Hematopoietic multipotent progenitor cell treated with erythropoietin and hydrocortisone succinate and interleukin-3 and kit ligand, for 15 days (in vitro differentiated cells): Measurements from ENCODE around the gene NDEL1.

Experiments
- DNase-seq: peaks from one replicate; pipeline ENCODE4 v3.0.0-alpha.2; 2015; ENCODE audit warnings: low spot score

Gene NDEL1

GRCh38 chr17:8479431-8479947 is 43.8 kb downstream of the NDEL1 start:
- DNase-seq: no peak

GRCh38 chr17:8480011-8480976 is 44.6 kb downstream of the NDEL1 start:
- DNase-seq: no peak

DNA sequence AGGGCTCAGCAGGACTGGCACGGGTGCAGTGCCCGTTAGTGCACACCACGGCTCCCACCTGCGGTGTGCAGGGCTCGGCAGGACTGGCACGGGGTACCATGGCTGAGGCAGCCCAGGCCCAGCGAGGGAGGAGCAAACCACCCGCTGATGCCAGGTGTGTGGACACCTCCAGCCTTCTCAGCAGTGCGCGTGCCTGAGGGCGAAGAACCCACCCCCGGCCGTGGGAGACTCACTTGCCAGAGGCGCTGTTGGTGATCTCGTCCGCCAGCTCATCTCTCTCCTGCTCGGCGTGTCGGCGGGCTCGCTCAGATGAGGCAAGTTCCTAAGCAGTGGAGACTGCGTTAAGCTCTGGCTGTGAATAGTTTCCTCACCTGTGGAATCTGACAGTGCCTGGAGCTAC is 45.4 kb downstream of the NDEL1 start:
- DNase-seq: no peak

DNA sequence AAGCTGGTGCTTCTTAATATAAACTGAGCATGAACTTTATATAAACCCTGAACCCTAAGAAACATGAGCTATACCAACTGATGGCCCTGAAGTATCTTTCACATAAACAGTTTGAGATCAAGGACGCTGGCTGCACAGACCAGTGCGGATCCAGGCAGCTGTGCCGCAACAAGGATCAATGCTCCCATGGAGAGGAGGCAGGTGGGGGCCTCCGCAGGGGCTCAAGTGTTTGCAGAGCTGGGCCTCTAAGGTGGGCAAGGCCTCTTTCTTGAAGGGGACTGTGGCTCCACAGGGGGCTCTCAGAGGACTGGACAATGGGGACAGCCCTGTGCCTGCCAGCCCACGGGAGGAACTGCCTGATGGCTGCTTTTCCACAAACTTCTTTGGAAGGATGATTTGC is 46.0 kb downstream of the NDEL1 start:
- no peak for DNase-seq

GRCh38 chr17:8482546-8482945 is 46.9 kb downstream of the NDEL1 start:
- DNase-seq: no peak

DNA sequence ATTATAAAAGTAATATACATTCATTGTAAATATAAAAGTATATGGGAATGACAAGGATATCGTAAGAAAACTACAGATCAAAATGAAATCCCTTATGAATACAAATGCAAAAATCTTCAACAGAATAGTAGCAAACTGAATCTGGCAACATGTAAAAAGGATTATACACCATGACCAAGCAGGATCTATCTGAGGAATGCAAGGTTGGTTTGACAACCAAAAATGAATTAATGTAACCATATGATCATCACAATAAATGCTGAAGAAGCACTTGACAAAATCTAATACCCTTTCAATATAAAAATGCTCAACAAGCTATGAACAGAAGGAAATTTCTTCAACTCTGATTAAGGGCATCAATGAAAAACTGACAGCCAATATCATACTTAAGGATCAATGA is 48.8 kb downstream of the NDEL1 start:
- DNase-seq: no peak

DNA sequence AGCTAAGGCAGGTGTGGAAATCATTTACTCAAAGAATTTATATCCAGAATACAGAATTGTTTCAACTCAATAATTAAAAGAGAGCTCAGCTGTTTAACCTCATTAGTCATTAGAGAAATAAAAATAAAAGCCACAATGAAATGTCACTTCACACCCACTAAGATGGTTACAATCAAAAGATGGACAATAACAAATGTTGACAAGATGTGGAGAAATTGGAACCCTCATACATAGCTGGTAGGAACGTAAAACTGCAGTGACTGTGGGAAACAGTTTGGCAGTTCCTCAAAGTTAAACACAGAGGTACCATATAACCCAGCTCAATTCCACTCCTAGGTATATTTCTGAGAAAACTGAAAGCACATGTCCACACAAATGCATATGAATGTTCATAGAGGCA is 49.8 kb downstream of the NDEL1 start:
- no peak for DNase-seq

DNA sequence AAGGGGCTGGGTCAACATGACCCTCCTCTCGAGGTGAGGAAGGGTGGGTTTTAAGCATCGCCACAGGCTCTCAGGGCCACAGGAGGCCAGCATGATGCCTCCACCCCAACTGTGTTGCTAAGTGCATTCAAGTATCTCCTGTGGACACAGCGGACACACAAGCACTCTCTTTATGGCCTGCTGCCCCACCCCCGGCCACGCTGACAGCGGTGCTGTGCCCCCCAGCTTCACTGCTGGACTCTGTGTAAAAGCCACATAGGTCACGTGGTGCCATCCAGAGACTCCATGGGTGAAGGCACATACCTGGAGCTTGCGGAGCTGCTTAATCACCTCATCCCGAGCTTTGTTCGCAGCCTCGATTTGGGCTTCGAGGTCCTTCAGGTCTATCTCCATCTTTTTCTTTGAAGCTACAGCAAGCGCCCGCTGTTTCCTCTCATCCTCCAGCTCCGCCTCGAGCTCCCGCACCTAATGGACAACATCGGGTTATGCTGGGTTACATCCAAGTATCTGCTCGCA is 51.5 kb downstream of the NDEL1 start:
- DNase-seq: no peak

- no peak for DNase-seq
Observed at GRCh38 chr17:8487743-8488142, 52.1 kb downstream of the NDEL1 start.

GRCh38 chr17:8488491-8488890 is 52.8 kb downstream of the NDEL1 start:
- no peak for DNase-seq

- peak; percentile 56 for DNase-seq
Observed at GRCh38 chr17:8488901-8489300, 53.2 kb downstream of the NDEL1 start.

DNA sequence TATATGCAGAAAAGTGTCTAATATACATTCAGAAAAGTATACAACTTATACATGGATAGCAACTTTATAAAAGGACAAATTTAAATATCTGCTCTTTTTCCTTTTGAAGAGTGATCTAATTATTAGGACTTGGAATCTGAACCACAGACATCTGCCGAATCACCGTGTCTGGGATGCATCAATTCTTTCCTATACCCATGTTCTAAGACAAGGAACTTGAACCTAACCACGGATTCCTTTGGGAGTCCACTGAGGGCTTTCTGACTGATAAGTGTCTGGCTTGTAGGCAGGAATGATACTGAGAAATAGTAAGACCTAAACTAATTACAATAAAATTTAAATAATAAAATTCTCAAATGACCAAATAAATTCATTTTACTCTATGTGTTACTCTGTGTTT is 54.2 kb downstream of the NDEL1 start:
- DNase-seq: no peak

GRCh38 chr17:8490256-8491023 is 54.8 kb downstream of the NDEL1 start:
- DNase-seq: no peak

GRCh38 chr17:8492121-8492520 is 56.4 kb downstream of the NDEL1 start:
- DNase-seq: no peak

- no peak for DNase-seq
Observed at GRCh38 chr17:8494021-8494420, 58.3 kb downstream of the NDEL1 start.

DNA sequence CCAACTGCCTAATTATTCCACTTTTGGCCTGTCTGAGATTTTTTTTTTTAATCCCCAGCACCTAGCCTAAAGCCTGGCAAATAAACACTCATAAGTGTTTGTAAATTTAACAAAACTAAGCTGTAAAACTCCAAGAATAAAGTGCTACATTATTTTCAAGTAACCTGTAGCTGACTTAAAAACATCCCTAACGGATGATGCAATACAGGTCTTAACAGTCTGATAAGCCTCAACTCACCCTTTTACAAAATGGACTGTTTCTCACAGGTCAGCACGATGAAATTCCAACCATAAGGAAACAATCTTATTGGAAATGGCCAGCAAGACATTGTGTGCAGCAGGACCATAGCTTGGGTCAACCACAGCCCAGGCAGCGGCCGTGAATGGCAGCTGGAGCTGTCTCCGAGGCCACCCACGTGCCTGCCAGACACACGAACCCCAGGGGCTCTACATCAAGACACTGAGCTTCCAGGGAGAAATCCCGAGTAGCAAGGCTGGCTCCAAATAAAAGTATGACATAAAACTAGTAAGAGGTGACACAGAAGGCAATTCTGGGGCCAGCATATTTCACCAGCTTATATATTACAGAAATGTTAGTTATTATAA is 58.9 kb downstream of the NDEL1 start:
- DNase-seq: no peak

- no peak for DNase-seq
Observed at GRCh38 chr17:8496081-8496480, 60.4 kb downstream of the NDEL1 start.

GRCh38 chr17:8499171-8499570 is 63.5 kb downstream of the NDEL1 start:
- no peak for DNase-seq

GRCh38 chr17:8499614-8500013 is 63.9 kb downstream of the NDEL1 start:
- no peak for DNase-seq

DNA sequence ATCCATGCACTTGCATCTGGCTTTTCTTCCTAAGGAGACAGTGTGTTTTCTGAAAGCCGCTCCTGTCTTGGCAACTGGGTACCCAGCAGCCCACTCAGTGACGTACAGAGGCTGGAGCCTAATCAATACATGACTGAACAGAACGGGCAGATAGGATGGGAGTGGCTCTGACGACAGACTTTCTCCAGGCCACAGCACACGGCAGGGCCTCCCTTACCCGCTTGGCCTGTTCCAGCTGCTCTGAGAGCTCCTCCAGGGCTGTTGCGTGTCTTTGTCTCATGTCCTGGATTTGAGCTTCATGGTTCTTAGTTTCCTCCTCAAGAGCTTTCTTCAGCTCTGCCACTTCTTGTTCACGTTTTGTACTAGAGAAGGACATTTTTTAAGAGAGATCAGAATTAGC is 64.9 kb downstream of the NDEL1 start:
- DNase-seq: no peak

DNA sequence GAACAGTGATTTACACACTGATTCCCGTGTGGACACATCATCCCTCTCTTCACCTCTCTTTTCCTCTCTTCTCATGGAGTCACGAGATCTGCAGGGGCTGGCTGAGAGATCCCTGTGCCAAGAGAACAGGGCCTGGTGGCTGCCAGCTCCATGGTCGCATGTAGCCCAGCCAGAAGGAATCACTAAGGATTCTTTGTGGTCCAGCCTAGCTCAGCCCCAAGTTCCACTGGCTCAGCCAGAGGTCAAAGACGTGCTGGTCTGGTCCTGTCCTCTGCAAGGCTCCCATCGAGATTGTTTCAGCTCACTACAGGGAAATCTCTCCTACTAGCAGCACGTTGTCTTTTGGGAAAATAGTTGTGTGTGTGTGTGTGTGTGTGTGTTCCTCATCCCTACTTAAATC is 66.4 kb downstream of the NDEL1 start:
- DNase-seq: no peak

DNA sequence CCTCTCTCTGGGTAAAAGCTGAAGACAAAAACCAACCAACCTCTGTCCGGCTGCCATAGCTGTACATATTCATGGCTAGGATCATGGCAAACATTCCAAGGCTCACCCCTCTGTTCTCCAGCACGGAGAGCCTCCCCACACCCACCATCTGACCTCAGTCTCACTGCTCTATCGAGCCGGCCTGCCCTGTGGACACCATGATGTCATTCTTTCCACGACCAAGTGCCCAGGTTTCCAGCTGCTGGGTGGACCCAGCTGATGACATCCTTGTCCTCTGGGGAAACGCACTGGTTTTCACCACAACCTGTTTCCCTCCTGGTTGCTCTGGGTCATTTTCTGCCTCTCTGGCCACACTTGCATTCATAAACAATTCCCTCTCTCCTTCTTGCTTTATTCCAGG is 67.7 kb downstream of the NDEL1 start:
- no peak for DNase-seq
